GM18517 (cell line): ENCODE results near the gene ARMC2.
"Not testable (repeated sequence)": the region's sequence is repeated elsewhere in the genome, so short reads cannot be mapped to it uniquely, and the experiment has no call there.

ENCODE experiments used
- ATAC-seq: cut with Tn5 transposase; IDR thresholded peaks from one replicate; pipeline ENCODE4 v1.9.1; 2021; ENCODE audit warnings: mild to moderate bottlenecking, moderate library complexity; ENCODE audit not compliant: unreplicated experiment

The ARMC2 gene

GRCh38 chr6:108848116-108848868, at the start of gene ARMC2:
TSS of gene ARMC2 (plus strand) at chr6:108848422. CDS start at chr6:108854268, 5,846 bp downstream.
- ATAC-seq = peak; percentile 95

GRCh38 chr6:108798670-108799353, 49.4 kb upstream of the ARMC2 start:
- no peak for ATAC-seq

GRCh38 chr6:108799354-108799717, 48.9 kb upstream of the ARMC2 start:
- ATAC-seq = no peak

GRCh38 chr6:108799791-108800190, 48.4 kb upstream of the ARMC2 start:
- no peak for ATAC-seq

- ATAC-seq = no peak
Observed at GRCh38 chr6:108800427-108800864, 47.8 kb upstream of the ARMC2 start.

- ATAC-seq = no peak
Observed at GRCh38 chr6:108801366-108801765, 46.9 kb upstream of the ARMC2 start.

GRCh38 chr6:108803982-108804490, 44.2 kb upstream of the ARMC2 start:
- no peak for ATAC-seq

- ATAC-seq = no peak
Observed at GRCh38 chr6:108804956-108805355, 43.3 kb upstream of the ARMC2 start.

- ATAC-seq = peak; percentile 91
Observed at GRCh38 chr6:108805611-108806167, 42.5 kb upstream of the ARMC2 start.

- ATAC-seq = peak; percentile 23
Observed at GRCh38 chr6:108806171-108806570, 42.1 kb upstream of the ARMC2 start.

- no peak for ATAC-seq
Observed at GRCh38 chr6:108806665-108807064, 41.6 kb upstream of the ARMC2 start.

- ATAC-seq = no peak
Observed at GRCh38 chr6:108807928-108808327, 40.3 kb upstream of the ARMC2 start.

GRCh38 chr6:108809211-108809610, 39.0 kb upstream of the ARMC2 start:
- no peak for ATAC-seq

GRCh38 chr6:108810057-108810643, 38.1 kb upstream of the ARMC2 start:
- ATAC-seq = no peak

- ATAC-seq = no peak
Observed at GRCh38 chr6:108811490-108811889, 36.7 kb upstream of the ARMC2 start.

- not testable (repeated sequence) for ATAC-seq
Observed at GRCh38 chr6:108813218-108813617, 35.0 kb upstream of the ARMC2 start.

GRCh38 chr6:108817276-108817675, 30.9 kb upstream of the ARMC2 start:
- not testable (repeated sequence) for ATAC-seq

- ATAC-seq = no peak
Observed at GRCh38 chr6:108820006-108820405, 28.2 kb upstream of the ARMC2 start.

- ATAC-seq = no peak
Observed at GRCh38 chr6:108822401-108822800, 25.8 kb upstream of the ARMC2 start.

GRCh38 chr6:108825326-108825725, 22.9 kb upstream of the ARMC2 start:
- no peak for ATAC-seq

- no peak for ATAC-seq
Observed at GRCh38 chr6:108831104-108831503, 17.1 kb upstream of the ARMC2 start.
